ENCODE measurements around the gene USP5.
A peak's percentile ranks its signal among the peaks of the same experiment; 100 is the strongest.
"Not testable (repeated sequence)": the region's sequence is repeated elsewhere in the genome, so short reads cannot be mapped to it uniquely, and the experiment has no call there.

USP5 gene

DNA sequence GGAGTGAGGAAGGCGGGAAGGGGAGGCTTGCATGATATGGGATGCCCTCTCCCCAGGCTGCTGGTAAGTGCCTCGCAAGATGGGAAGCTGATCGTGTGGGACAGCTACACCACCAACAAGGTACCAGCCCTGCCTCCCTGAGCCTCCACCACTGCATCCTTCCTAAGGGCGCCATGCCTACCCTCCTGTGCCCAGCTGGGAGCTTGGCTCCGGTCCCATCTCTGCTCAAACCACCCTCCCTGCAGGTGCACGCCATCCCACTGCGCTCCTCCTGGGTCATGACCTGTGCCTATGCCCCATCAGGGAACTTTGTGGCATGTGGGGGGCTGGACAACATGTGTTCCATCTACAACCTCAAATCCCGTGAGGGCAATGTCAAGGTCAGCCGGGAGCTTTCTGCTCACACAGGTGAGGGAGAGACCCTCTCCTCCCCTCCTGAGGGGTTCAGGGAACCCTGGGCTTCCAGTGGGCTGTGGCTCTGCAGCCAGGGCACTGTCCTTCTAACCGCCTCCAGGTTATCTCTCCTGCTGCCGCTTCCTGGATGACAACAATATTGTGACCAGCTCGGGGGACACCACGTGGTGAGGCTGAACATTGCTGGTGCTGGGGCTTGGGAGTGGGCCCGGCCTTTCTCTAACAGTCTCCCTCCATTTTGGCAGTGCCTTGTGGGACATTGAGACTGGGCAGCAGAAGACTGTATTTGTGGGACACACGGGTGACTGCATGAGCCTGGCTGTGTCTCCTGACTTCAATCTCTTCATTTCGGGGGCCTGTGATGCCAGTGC is 8.6 kb upstream of the USP5 start:
- DNase-seq, result no peak

DNA sequence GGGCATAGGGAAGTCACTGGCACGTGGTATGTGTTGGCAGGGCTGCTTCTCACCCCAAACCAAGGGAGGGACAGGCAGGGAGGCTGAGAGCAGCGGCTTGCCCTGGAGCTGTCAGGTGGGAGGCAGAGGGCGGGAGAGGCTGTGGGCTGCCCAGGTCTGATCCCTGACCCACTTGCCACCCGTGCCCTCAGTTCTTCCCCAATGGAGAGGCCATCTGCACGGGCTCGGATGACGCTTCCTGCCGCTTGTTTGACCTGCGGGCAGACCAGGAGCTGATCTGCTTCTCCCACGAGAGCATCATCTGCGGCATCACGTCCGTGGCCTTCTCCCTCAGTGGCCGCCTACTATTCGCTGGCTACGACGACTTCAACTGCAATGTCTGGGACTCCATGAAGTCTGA is 6.6 kb upstream of the USP5 start:
- no peak for DNase-seq

DNA sequence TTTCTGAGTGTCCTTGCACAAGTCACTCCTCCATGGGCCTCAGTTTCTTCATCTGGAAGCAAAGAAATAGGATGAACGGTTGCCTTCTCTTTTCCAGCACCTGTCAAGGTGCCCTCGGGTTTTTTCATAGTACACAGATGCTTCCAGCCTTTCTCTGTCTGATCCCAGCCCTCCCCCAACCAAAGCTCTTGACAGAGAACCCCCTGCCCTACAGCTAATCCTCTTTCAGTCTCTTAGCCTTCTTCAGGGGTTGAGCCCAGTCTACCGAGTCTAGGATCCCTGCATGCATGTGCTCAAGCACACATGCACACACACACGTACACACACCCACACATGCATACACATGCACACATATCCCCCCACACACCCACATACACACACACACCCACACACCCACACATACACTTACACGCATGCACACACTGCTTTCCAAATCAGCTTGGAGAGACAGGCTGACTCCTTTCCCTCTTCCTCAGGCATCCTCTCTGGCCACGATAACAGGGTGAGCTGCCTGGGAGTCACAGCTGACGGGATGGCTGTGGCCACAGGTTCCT is 5.6 kb upstream of the USP5 start:
- no peak for DNase-seq

DNA sequence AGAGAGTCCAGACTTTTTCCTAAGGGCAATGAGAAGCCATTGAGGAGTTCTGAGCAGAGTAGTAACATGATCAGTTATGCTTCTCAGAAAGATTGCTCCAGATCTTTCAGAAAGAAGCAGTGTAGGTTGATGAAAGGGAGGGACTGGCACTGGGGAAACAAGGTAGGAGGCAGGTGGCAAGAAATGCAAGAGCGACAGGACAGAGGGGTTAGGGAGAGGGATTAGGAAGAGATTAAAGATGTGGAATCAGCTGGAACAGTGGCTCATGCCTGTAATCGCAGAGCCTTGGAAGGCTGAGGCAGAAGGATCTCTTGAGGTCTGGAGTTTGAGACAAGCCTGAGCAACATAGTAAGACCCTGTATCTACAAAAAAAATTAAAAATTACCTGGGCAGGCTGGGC is 4.3 kb upstream of the USP5 start:
- no peak for DNase-seq

DNA sequence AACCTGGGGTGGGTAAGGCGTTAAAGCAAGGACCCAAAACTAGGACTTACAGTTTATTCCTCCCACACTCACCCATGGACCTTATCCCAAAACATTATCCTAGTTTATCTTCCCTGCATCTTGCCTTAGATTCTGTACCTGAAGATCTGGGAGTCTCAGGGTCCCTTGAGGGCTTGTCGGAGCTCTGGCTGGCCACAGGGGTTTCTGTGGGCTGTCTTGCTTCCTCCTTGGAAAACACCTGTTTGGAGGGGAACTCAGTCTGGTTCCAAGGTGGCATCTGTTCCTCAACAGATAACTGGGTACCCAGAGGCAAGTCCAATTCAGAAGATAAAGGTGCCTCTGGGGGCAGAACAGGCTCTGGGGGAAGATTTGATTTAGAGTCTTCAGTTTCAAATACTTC is 2.5 kb upstream of the USP5 start:
- no peak for DNase-seq

DNA sequence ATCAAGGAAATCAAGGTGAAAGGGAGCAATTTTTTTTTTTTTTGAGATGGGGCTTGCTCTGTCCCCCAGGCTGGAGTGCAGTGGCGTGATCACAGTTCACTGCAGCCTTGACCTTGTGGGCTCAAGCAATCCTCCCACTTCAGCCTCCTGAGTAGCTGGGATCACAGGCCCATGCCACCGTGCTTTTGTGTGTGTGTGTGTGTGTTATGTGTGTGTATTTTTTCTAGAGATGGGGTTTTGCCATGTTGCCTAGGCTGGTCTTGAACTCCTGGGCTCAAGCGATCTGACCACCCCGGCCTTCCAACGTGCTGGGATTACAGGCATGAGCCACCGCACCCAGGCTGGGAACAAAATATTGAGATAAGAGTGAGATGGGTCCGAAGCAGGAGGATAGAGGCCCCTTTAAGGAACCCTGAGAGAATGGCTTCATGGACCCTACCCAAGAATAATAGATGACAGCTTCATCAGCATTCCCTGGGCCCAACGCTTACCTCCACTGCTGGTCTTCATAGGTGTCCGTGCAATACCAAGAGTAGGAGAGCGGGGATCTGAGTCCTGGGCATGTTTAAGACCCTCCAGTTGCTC is 1.9 kb upstream of the USP5 start:
- no peak for DNase-seq

DNA sequence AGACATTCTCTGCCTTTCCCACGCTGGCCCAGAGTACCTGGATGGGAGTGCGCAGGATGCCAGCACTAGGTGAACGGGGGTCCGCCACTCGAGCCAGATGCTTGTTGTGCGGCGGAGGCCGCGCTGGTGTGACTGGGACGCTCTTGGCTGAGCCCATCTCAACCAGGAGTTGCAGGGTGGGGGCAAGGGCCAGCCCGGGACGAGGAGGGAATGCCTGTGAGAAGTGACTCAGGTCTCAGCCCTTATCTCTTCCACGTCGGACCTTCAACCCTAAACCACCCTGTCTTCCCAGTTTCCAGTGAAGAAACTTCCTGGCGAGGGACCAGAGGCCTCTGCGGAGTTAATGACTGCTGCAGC is 1.2 kb upstream of the USP5 start:
- no peak for DNase-seq

DNA sequence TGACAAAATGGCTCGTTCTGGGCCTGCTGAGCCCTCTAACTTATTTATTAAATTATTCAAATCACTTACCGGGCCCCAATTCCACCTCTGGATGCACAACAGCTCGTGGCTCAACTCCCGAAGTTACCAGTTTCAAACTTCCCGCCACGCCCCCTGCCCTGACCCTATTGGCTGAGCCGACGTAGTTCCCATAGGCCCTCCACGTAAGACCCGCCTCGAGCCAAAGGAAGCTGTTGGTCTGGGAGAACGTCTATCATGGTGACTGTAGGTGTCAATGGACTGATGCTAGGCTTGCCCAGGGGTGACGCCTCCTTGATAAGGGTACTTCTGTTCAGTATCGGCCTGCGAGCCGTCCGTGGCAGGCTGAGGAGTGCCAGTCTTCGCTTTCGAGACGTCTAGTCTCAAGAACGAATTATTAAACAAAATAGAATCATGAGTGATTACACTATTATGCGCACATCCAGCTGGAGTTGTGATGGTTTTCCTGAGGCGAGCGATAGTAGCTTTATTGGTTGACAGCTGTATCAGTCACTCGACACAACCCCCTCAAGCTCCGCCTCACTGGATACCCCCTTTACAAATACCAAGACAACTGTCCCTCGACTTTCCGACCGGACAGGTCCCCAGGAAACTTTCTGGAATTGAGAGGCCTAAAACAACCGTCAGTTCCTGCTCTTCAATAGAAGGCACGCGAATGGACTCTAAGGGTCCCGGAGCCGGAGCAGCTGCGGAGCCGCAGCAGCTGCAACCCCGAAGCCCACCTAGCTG is 613 bp upstream of the USP5 start, which contains the start of gene CDCA3:
Gene CDCA3, minus strand, starts transcription at position 134 of the 768 bp plus-strand sequence. CDS start 334 bp downstream, outside the sequence.
- peak; percentile 86 to 91 for DNase-seq

DNA sequence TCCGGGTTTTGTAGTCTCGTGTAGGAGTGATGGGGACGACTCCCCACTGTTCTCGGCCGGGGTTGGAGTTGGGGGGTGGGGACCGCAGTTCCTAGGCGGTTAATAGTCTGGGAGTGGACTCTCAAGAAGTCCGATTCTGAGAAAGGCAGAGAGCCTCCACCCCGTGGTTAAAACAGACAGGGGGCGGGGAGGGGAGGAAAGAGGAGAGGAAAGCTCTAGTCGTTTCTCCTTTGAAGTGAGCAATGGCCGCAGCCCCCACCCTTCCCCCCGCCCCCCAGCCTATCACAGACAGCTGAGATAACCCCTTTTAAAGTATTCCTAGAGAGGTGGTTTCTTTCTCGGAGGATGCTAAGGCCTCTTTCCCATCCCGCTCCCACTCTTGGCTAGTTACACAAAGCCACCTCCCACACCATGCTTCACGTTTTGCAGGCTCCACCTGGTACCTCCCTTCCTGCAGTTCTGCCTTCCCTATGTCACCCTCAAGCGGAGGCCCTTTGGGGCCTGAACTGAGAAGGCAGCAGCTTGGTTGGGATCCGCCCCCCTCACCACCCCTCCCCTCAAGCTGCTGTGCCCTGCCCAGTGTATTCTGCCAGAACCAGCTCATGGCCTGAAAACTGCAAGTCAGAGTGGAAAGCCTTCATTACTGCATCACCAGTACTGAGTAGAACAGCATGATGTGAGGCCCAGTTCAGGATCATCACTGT is 853 bp downstream of the USP5 start:
- peak; percentile 56 to 68 for DNase-seq

DNA sequence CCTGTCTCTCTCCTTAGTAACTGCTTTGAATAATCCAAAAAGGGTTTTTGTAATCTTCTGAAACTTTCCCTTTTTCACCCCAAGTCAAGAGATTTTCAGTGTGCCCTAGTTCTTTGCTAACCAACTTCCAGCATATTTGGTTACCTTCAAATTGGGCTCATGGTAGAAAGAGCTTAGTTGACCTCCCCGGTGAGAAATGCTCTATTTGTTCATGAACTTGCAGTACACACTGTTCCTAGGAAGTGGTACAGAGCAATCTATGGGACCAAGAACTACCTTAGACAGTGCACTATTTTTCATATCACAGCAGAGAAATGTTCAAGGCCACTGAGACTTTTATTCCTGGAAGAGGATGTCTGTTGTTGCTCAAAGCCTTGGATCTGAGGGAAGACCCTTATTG is 1.7 kb downstream of the USP5 start:
- no peak for DNase-seq

DNA sequence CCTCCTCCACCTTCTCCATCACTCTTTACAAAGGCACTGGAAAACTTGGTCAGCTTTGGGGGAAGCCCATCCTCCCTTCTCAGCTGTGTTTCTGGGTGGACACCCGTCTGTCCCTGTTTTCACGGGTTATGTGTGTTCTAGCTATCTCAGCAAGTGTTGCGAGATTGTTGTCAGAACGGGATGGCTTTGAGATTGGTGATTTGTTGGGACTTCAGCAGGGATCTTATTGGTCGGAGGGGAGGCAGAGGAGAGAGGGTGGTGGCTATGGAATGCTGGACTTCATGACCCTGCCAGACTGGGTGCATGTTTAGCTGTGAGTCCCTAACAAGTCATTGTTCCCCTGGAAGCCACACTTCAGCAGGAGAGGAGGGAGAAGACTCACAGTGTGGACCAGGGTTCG is 2.1 kb downstream of the USP5 start:
- DNase-seq, result no peak

DNA sequence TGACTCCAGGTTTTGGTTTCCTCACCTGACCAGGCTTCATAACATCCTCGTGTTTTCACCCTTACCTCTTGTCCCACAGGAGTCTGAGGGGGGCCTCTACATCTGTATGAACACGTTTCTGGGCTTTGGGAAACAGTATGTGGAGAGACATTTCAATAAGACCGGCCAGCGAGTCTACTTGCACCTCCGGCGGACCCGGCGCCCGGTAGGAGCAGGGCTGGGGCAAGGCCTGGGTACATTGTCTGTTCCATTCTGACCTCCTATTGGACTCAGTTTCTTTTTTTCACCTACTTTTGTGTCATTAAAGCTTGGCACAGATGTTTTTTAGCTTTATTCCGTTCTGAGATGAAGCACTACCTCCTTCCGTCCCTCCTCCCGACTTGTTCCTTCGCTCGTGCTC is 3.4 kb downstream of the USP5 start:
- DNase-seq, result no peak

DNA sequence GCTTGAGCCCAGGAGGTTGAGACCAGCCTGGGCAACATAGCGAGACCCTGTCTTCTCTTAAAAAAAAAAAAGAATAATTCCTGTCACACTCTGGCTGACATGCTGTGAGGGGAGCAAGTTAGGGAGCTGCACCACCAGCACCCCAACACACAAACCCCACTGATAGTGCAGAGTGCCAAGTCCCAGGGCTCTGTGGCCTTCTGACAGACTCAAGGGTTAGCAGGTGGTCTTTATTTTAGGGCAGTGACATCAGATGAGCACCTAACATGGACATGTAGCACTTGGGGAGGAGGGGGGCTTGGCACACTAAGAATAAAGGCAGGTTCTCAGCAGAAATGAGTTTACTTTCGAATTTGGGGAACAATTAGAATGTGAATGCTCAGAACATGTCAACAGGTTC is 6.8 kb downstream of the USP5 start:
- no peak for DNase-seq

DNA sequence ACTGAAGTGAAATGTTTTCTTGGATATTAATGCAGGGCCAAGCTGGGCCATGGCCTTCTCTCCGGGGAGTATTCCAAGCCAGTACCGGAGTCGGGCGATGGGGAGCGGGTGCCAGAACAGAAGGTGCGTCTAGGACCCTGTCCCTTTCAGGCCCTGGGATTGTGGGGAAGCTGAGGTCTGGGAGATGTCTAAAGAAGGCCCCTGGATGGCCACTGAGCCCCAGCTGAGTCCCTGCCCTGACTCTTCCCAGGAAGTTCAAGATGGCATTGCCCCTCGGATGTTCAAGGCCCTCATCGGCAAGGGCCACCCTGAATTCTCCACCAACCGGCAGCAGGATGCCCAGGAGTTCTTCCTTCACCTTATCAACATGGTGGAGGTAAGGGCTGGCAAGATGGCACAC is 8.2 kb downstream of the USP5 start:
- no peak for DNase-seq

DNA sequence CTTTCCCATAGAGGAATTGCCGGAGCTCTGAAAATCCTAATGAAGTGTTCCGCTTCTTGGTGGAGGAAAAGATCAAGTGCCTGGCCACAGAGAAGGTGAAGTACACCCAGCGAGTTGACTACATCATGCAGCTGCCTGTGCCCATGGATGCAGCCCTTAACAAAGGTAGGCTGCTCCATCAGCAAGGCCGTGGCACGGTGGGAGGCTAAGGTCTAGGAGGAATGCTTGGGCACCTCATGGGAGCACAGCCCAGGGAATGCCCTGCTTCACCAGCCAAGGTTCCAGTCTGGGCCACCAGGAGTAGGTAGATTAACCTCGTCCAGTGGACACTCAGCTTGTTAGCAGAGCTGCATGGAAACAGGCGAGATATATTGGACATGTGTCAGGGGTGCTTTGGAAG is 9.0 kb downstream of the USP5 start:
- DNase-seq, result no peak

DNA sequence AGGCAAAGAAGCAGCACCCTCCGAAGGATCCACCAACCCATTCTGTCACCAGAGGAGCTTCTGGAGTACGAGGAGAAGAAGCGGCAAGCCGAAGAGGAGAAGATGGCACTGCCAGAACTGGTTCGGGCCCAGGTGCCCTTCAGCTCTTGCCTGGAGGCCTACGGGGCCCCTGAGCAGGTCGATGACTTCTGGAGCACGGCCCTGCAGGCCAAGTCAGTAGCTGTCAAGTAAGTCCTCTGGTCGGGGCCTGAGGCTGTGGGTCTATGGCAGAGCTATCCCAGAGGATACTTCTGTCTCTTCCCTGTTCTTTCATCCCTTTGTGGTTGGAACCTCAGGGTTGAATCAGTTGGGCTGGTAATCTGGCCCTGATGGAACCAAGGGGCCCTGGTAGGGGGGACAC is 9.4 kb downstream of the USP5 start:
- no peak for DNase-seq

DNA sequence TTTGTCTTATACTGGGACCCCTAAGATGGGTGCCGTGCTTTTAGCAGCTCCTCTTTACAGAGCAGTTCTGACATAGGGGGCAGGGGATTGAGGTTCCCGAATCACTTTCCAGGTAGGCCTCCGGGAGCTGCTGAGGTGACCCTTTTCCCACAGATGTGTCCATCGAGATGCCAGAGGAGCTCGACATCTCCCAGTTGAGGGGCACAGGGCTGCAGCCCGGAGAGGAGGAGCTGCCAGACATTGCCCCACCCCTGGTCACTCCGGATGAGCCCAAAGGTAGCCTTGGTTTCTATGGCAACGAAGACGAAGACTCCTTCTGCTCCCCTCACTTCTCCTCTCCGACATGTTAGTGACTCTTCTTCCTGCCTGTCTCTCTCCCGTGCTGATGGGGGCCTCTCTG is 11.1 kb downstream of the USP5 start:
- no peak for DNase-seq

DNA sequence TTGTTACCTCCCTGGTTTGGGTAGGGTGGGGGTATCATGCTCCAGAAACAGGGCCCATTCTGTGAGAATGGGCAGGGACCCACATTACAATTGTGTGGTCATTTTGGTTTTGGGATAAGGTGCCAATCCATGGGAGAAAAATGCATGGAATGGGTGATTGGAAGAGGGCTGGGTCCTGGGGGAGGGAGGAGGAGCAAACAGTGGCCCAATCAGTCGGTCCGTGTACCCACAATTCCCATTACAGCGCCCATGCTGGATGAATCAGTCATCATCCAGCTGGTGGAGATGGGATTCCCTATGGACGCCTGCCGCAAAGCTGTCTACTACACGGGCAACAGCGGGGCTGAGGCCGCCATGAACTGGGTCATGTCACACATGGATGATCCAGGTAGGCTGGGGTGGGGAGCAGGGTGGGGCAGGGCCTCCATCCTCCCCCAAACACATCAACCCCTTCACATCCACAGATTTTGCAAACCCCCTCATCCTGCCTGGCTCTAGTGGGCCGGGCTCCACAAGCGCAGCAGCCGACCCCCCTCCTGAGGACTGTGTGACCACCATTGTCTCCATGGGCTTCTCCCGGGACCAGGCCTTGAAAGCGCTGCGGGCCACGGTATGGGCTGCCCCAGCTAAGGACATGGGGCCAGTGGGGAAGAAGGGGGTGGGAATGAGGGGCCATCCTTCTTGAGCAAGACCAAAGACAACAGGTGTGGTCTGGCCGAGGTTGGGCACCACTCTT is 11.8 kb downstream of the USP5 start:
- DNase-seq, result no peak

DNA sequence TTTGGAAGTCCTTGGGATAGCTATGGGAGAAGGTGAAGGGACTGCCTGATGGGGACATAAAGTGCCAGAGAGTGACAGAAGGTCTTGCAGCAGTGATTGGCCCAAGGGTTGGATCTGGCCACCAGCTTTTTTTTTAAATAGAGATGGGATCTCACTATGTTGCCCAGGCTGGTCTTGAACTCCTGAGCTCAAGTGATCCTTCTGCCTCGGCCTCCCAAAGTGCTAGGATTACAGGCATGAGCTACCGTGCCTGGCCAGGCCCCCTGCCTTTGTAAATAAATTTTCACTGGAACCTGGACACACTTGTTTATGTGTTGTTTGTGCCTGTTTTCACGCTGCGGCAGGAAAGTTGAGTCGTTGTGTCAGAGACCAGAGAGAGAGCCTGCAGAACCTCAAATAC is 13.4 kb downstream of the USP5 start:
- not testable (repeated sequence) for DNase-seq

DNA sequence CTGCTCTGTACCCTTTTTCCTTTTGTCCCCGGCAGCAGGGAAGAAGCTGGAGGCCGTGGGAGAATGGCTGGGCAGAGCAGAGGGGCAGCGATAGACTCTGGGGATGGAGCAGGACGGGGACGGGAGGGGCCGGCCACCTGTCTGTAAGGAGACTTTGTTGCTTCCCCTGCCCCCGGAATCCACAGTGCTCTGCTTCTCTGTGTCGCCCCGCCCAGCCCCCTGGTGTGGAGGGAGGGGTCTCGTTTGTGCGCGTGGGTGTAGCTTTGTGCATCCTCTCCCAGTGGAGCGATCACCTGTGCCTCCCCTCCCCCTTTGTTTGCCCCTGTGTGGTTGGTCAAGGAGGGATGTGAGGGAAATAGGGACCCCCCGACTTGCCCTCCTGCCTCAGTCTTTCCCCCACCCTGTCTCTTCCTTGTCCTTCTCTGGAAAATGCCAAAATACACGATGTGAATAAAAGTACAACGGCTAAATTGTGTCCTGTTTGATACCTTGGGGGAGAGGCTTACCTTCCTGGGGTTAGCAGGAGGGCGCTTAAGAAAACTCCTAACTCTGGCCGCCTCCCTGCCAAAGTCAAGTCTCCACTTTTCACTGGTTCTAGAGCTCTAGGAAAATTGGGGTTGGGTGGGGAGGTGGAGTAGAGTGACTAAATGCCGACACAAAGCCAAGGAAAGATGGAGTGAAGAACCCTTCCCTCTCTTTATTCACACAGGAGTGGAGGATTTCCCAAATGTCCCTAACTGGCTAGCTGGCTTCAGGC is 14.4 kb downstream of the USP5 start:
- no peak for DNase-seq

DNA sequence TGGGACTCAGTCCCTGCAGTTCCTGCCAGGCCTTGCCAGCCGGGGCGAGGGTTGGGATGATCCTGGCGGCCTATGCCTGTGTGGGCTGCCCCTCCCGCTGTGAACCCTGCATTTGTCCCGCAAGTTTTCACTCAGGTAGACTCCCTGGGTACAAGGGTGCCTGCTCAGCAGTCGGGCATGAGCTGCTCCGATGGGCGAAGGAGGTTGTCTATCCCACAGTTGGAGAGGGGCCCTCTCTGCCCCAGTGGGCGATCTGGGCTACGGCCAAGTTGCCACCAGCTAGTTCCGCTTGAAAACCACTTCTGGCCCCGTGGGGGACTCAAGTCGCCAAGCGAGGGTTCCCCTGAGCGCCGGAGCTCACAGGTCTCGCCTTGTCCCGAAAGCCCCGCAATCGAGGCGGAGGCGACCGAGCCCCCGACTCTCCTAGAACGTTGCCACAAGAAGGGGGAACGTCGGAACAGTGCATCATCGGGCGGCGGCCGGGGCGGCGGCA is 15.0 kb downstream of the USP5 start:
- no peak for DNase-seq
